ENCODE results near the gene ADAMTSL2.

Gene ADAMTSL2

GRCh38 chr9:133576875-133577736 lies 42.6 kb downstream of the ADAMTSL2 start:
- no peak for DNase-seq

- DNase-seq = no peak
These were observed 43.2 kb downstream of the ADAMTSL2 start for GRCh38 chr9:133577737-133578112.

- DNase-seq = no peak
These were observed 44.3 kb downstream of the ADAMTSL2 start for GRCh38 chr9:133578524-133579441.

- DNase-seq = no peak
These were observed 45.3 kb downstream of the ADAMTSL2 start for GRCh38 chr9:133579601-133580418.

GRCh38 chr9:133580419-133580738 lies 45.9 kb downstream of the ADAMTSL2 start:
- no peak for DNase-seq

- no peak for DNase-seq
These were observed 46.5 kb downstream of the ADAMTSL2 start for GRCh38 chr9:133581011-133581410.

- DNase-seq = no peak
These were observed 47.2 kb downstream of the ADAMTSL2 start for GRCh38 chr9:133581513-133582343.

GRCh38 chr9:133582501-133583045 lies 48.1 kb downstream of the ADAMTSL2 start:
- no peak for DNase-seq

GRCh38 chr9:133583111-133583510 lies 48.6 kb downstream of the ADAMTSL2 start:
- DNase-seq = no peak

GRCh38 chr9:133583586-133583985 lies 49.1 kb downstream of the ADAMTSL2 start:
- DNase-seq = no peak

GRCh38 chr9:133584167-133584558 lies 49.7 kb downstream of the ADAMTSL2 start:
- DNase-seq = no peak

GRCh38 chr9:133584559-133585476 lies 50.3 kb downstream of the ADAMTSL2 start:
- no peak for DNase-seq

- DNase-seq = no peak
These were observed 51.2 kb downstream of the ADAMTSL2 start for GRCh38 chr9:133585481-133586351.

- DNase-seq = no peak
These were observed 52.5 kb downstream of the ADAMTSL2 start for GRCh38 chr9:133587051-133587450.

GRCh38 chr9:133587466-133587865 lies 53.0 kb downstream of the ADAMTSL2 start:
- DNase-seq = no peak

GRCh38 chr9:133589454-133590227 lies 55.1 kb downstream of the ADAMTSL2 start:
- no peak for DNase-seq

- no peak for DNase-seq
These were observed 55.8 kb downstream of the ADAMTSL2 start for GRCh38 chr9:133590231-133590855.

All from NCI-H1048 (cell line).